Caco-2 (cell line): ENCODE measurements around the gene RSL1D1. TPM values are rescaled to one million over a fixed set of nuclear protein-coding genes. Genes with fewer than 3 reads are reported as not detected.
A peak's percentile ranks its signal among the peaks of the same experiment; 100 is the strongest.

Experiments
- BruUV-seq: library from RNA; stranded (reverse); fragments of 400-500 nt; replicated peaks from 2 replicates; lab custom pipeline; 2021; lab: Mats Ljungman, UMichigan
- CTCF ChIA-PET: fragments of 300-600 bp; sonication (Branson Sonifier 250); formaldehyde crosslinking; loops from one replicate; lab custom pipeline; 2022; ENCODE audit warnings: antibody characterized with exemption; lab: Charles Lee
- POLR2A ChIA-PET: fragments of 300-600 bp; sonication (Branson Sonifier 250); formaldehyde crosslinking; loops from one replicate; lab custom pipeline; 2022; ENCODE audit warnings: antibody characterized with exemption; lab: Charles Lee
- DNase-seq, 2 experiments: peaks; one replicate each; pipeline versions ENCODE4 v3.0.0 to v3.0.0-alpha.2; 2020 to 2022
- H3K27me3 ChIP-seq: replicated peaks from 2 replicates; pipeline ENCODE4 v1.6.0; 2011; ENCODE audit warnings: low read length; ENCODE audit not compliant: control insufficient read depth, insufficient read depth
- H3K36me3 ChIP-seq: 2 replicates; pipeline ENCODE4 v1.5.1; 2011; ENCODE audit warnings: low read length; ENCODE audit not compliant: control insufficient read depth, insufficient read depth
- H3K4me1 ChIP-seq: fragments of 250-450 bp; sonication (Bioruptor Pico); 2 replicates; pipeline ENCODE4 v1.5.1; 2020; ENCODE audit warnings: mild to moderate bottlenecking
- H3K4me3 ChIP-seq: 2 replicates; pipeline ENCODE4 v1.5.1; 2011; ENCODE audit warnings: low read depth, mild to moderate bottlenecking, control low read depth, low read length
- H3K9me3 ChIP-seq: fragments of 250-450 bp; sonication (Bioruptor Pico); 2 replicates; pipeline ENCODE4 v1.5.1; 2020; ENCODE audit warnings: mild to moderate bottlenecking, moderate library complexity
- H3K27ac Mint-ChIP-seq: one replicate; pipeline ENCODE4 v1.8.0; 2022; ENCODE audit warnings: mixed read lengths; ENCODE audit not compliant: unreplicated experiment
- H3K27me3 Mint-ChIP-seq: one replicate; pipeline ENCODE4 v1.8.0; 2022; ENCODE audit warnings: mixed read lengths; ENCODE audit not compliant: insufficient read depth, unreplicated experiment
- H3K36me3 Mint-ChIP-seq: one replicate; pipeline ENCODE4 v1.8.0; 2022; ENCODE audit warnings: mild to moderate bottlenecking, mixed read lengths; ENCODE audit not compliant: insufficient read depth, unreplicated experiment
- H3K4me1 Mint-ChIP-seq: one replicate; pipeline ENCODE4 v1.8.0; 2022; ENCODE audit warnings: low read depth, mixed read lengths; ENCODE audit not compliant: unreplicated experiment
- H3K4me3 Mint-ChIP-seq: one replicate; pipeline ENCODE4 v1.8.0; 2022; ENCODE audit warnings: mild to moderate bottlenecking, moderate library complexity, mixed read lengths; ENCODE audit not compliant: unreplicated experiment
- H3K9me3 Mint-ChIP-seq: one replicate; pipeline ENCODE4 v1.8.0; 2022; ENCODE audit warnings: mixed read lengths; ENCODE audit not compliant: unreplicated experiment
- intact Hi-C: fragments of 100-400 bp; cut with micrococcal nuclease; formaldehyde crosslinking; loops from one replicate; pipeline ENCODE4 v1.10.0; 2022; ENCODE audit not compliant: unreplicated experiment
- total RNA-seq: library from RNA; stranded (reverse); gene quantifications from 2 replicates; pipeline ENCODE4 v1.2.3, GENCODE V29; 2022
- TF ChIP-seq, protein P1 (sequence below), 2 experiments: fragments of 200-600 bp in 1 of 2; IDR thresholded peaks; 1 replicate in 1 of 2; 2 replicates in 1 of 2; pipeline versions ENCODE4 v1.5.1 to v1.8.0; 2011 to 2022; ENCODE audit warnings: antibody characterized with exemption in 1 of 2, control low read depth in 1 of 2, inconsistent platforms in 1 of 2, low read depth in 1 of 2, low read length in 1 of 2, mild to moderate bottlenecking in 1 of 2, moderate library complexity in 1 of 2; ENCODE audit not compliant: insufficient read depth in 1 of 2, severe bottlenecking in 1 of 2, unreplicated experiment in 1 of 2

The RSL1D1 gene
- total RNA-seq, 1 experiment from 2014 or later: 227 TPM

DNA sequence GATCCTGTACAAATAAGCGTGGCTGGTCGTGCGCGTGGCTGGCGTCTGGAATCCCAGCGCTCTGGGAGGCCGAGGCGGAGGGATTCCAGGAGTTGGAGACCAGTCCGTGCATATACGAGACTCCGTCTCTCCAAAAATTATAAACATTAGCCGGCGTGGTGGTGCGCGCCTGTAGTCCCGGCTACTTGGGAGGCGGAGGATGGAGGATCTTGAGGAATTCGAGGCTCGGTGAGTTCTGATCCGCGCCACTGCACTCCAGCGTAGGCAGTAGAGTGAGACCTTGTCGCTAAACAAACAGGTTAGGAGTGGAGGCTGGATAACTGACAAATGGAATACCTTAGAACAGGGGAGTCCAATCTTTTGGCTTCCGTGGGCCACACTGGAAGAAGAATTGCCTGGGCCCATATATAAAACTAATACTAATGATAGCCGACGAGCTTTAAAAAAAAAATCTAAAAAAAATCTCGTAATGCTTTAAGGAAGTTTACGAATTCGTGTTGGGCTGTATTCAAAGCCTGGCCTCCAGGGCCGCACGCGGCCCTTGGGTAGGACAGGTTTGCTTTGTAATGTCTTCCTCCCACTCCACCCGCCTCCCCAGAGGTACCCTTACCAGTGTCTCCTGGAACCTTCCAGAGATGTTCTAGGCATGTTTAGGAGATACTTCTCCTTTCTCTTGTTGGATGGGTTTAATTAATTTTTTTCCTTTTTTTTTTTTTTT, 909 bp upstream of the RSL1D1 start:
- Histone ChIP-seq H3K4me1 (0 out of 2 replicates have a peak, but pooled peaks cover 4% of the 10 kb centered on the region), H3K27me3 (no peaks in the 10 kb centered on the region), H3K36me3 (peaks cover 3% of the 10 kb centered on the region), H3K9me3 (no peaks in the 10 kb centered on the region), H3K4me3 (peak overlapping the region; percentile 83)
- TF ChIP-seq, protein P1, sequence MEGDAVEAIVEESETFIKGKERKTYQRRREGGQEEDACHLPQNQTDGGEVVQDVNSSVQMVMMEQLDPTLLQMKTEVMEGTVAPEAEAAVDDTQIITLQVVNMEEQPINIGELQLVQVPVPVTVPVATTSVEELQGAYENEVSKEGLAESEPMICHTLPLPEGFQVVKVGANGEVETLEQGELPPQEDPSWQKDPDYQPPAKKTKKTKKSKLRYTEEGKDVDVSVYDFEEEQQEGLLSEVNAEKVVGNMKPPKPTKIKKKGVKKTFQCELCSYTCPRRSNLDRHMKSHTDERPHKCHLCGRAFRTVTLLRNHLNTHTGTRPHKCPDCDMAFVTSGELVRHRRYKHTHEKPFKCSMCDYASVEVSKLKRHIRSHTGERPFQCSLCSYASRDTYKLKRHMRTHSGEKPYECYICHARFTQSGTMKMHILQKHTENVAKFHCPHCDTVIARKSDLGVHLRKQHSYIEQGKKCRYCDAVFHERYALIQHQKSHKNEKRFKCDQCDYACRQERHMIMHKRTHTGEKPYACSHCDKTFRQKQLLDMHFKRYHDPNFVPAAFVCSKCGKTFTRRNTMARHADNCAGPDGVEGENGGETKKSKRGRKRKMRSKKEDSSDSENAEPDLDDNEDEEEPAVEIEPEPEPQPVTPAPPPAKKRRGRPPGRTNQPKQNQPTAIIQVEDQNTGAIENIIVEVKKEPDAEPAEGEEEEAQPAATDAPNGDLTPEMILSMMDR (IDR thresholded peaks at IDR 0.05; ENCODE audit: insufficient read depth in 1 of 2, low read depth in 1 of 2, low read length in 1 of 2, severe bottlenecking in 1 of 2, unreplicated experiment in 1 of 2): no peak
- CTCF ChIA-PET: no interaction called here
- Mint-ChIP-seq H3K9me3 (no peaks in the 10 kb centered on the region), H3K4me1 (peaks cover 8% of the 10 kb centered on the region), H3K27me3 (no peaks in the 10 kb centered on the region), H3K36me3 (peaks cover 45% of the 10 kb centered on the region), H3K27ac (peak overlapping the region; percentile 91), H3K4me3 (peak overlapping the region; percentile 94)
- POLR2A ChIA-PET: interaction anchor here (0.5 to 0.7 kb wide), 2 partner anchors 28 to 63 kb away, joined by 3 to 7 read pairs; partner anchors contain the start of gene GSPT1
- intact Hi-C loops: loop anchor here (5.0 kb wide), 1 partner anchor 110 kb away; the partner anchor contains the start of gene TXNDC11
- no TSS peak for BruUV-seq
- DNase-seq: peak; percentile 35 to 50

DNA sequence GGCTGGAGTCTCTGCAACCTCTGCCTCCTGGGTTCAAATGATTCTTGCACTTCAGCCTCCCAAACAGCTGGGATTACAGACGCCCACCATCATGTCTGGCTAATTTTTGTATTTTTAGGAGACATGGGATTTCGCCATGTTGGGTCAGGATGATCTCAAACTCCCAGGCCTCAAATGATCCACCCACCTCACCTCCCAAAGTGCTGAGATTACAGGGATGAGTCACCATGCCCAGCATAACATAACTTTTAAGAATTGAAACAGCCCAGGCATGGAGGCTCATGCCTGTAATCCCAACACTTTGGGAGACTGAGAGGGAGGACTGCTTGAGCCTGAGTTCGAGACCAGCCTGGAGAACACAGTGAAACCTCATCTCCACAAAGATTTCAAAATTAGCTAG, 2.5 kb downstream of the RSL1D1 start:
- Mint-ChIP-seq H3K27me3 (no peaks in the 10 kb centered on the region), H3K36me3 (peaks cover 79% of the 10 kb centered on the region), H3K9me3 (no peaks in the 10 kb centered on the region), H3K4me3 (no peak overlapping the region), H3K27ac (no peak overlapping the region), H3K4me1 (no peaks in the 10 kb centered on the region)
- BruUV-seq: no TSS peak
- no peak for DNase-seq
- intact Hi-C loops: no loop called here
- Histone ChIP-seq H3K36me3 (peaks cover 10% of the 10 kb centered on the region), H3K27me3 (no peaks in the 10 kb centered on the region), H3K4me1 (0 out of 2 replicates have a peak, but pooled peaks cover 4% of the 10 kb centered on the region), H3K9me3 (no peaks in the 10 kb centered on the region), H3K4me3 (no peak overlapping the region)
- ChIA-PET CTCF (interaction anchor here (0.6 kb wide), 1 partner anchor 29 kb away, joined by 5 read pairs; no protein-coding TSS in a partner anchor), POLR2A (interaction anchor here (0.6 kb wide), 1 partner anchor 16 kb away, joined by 5 read pairs; no protein-coding TSS in a partner anchor)
- TF ChIP-seq, protein P1 (IDR thresholded peaks at IDR 0.05; ENCODE audit: insufficient read depth in 1 of 2, low read depth in 1 of 2, low read length in 1 of 2, severe bottlenecking in 1 of 2, unreplicated experiment in 1 of 2): no peak

DNA sequence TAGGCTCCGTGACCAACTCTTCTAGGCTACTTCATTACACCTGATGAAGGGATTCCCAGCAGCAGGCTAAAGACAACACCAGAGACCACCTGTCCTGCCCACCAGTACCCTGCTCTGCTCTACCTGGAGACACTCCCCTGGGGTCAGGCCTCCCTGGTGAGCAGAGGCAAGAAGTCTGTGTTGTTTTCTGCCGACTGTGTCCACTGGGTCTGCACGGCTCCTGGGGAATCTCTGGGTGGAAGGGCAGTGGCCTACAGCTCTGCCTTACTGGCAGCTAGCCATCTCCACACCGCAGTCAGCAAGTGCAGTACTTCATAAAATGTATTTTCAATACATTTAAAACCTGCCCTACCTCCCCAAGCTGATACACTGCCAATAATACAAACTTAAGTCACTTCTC, 6.8 kb downstream of the RSL1D1 start:
- no peaks in the 10 kb centered on the region for H3K4me1 Mint-ChIP-seq
- POLR2A ChIA-PET: no interaction called here

More for the DNA sequence above, 6.8 kb downstream of the RSL1D1 start:
- Mint-ChIP-seq H3K27me3 (no peaks in the 10 kb centered on the region), H3K27ac (no peak overlapping the region), H3K9me3 (no peaks in the 10 kb centered on the region), H3K36me3 (peaks cover 85% of the 10 kb centered on the region), H3K4me3 (no peak overlapping the region)
- no TSS peak for BruUV-seq
- CTCF ChIA-PET: no interaction called here
- intact Hi-C loops: no loop called here
- no peak for DNase-seq
- TF ChIP-seq, protein P1 (IDR thresholded peaks at IDR 0.05; ENCODE audit: insufficient read depth in 1 of 2, low read depth in 1 of 2, low read length in 1 of 2, severe bottlenecking in 1 of 2, unreplicated experiment in 1 of 2): no peak
- H3K4me3 ChIP-seq: no peak overlapping the region
- no peaks in the 10 kb centered on the region for H3K4me1 ChIP-seq
- H3K27me3 ChIP-seq: no peaks in the 10 kb centered on the region
- peaks cover 13% of the 10 kb centered on the region for H3K36me3 ChIP-seq
- no peaks in the 10 kb centered on the region for H3K9me3 ChIP-seq
